Measurements from ENCODE around the gene MGAT5. TPM values are rescaled to one million over a fixed set of nuclear protein-coding genes. Genes with fewer than 3 reads are reported as not detected.

Gene MGAT5
- total RNA-seq, 1 donor from 2014 or later: 36.8 TPM

DNA sequence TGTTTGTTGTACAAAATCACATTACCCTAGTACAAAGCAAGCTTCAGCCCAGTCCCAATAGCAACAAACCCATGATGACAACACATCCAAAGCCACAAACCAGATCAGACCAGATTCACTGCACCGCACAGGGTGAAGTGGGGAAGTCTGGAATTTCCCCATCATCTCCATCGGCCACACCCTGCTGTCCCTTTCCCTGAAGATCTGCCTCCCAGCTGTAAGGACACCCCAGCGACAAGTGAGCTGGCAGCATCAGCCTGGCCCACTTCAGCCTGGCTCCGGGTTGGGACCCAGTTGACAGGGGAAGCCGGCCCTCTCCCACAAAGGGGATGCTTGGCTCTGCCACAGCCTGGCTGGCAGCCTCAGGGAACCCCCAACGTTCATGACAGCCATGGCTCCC is 207.6 kb downstream of the MGAT5 start:
- Mint-ChIP-seq H3K4me1 (peaks cover 8% of the 10 kb centered on the region), H3K27ac (ENCODE audit: unreplicated experiment) (no peak overlapping the region), H3K4me3 (no peak overlapping the region), H3K27me3 (ENCODE audit: low read depth) (no peaks in the 10 kb centered on the region), H3K36me3 (ENCODE audit: low read depth) (no peaks in the 10 kb centered on the region), H3K9me3 (no peaks in the 10 kb centered on the region)
- TF ChIP-seq CTCF (conservative IDR thresholded peaks at IDR 0.05): no peak
- DNase-seq (ENCODE audit: low read depth, low spot score): no peak

- Mint-ChIP-seq H3K27me3 (ENCODE audit: low read depth) (no peaks in the 10 kb centered on the region), H3K9me3 (no peaks in the 10 kb centered on the region)
Measured at GRCh38 chr2:134462275-134462674, 208.4 kb downstream of the MGAT5 start.

DNA sequence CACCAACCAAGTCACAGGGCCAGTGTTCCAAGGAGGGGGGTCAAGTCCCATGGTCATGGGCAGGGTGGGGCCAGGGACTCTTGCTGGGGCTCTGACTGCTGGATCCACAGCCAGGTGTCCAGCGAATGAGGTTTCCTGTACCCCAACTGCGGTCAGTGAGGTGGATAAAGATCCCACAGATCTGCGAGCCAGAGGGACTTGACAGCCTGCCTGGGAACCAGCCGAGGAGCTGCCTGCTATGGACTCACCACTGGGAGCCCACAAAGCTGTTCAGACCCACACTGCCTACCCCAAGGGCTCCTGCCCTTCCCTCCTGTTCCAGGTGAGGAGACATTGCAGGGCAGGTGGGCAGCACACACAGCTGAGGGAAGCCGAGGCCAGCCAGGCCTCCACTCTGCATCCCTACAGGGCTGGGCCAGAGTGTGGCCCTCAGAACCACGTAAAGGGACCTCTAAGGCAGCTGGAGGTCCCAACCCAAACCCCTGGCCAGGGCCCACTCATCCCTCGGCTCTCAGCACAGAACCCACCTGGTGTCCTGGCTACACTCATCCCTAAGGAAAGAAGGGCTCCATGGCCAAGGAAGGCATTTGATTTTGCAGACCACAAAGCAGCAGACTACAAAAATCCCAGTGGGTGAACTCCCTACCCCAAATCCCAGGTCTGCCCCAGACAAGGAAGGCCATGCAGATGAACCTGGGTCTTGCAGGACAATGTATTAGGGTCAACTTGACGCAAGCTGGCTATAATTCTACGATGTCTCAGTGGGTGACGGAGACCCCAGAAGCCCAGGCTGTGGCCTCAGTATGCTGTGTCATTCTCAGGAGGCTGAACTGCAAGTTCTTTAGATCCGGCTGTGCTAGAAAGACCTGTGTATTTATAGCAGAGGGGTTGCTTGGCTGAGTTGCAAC is 209.2 kb downstream of the MGAT5 start:
- no peak for DNase-seq (ENCODE audit: low read depth, low spot score)
- H3K36me3 Mint-ChIP-seq (ENCODE audit: low read depth): no peaks in the 10 kb centered on the region
- no peak for TF ChIP-seq CTCF (conservative IDR thresholded peaks at IDR 0.05)
- H3K27me3 Mint-ChIP-seq (ENCODE audit: low read depth): no peaks in the 10 kb centered on the region
- no peaks in the 10 kb centered on the region for H3K9me3 Mint-ChIP-seq
- H3K4me1 Mint-ChIP-seq: peaks cover 8% of the 10 kb centered on the region
- no peak overlapping the region for H3K27ac Mint-ChIP-seq (ENCODE audit: unreplicated experiment)
- H3K4me3 Mint-ChIP-seq: no peak overlapping the region

More at GRCh38 chr2:134462275-134462674, 208.4 kb downstream of the MGAT5 start:
- TF ChIP-seq CTCF (conservative IDR thresholded peaks at IDR 0.05): no peak
- no peak overlapping the region for H3K4me3 Mint-ChIP-seq
- no peaks in the 10 kb centered on the region for H3K36me3 Mint-ChIP-seq (ENCODE audit: low read depth)
- H3K27ac Mint-ChIP-seq (ENCODE audit: unreplicated experiment): no peak overlapping the region
- peaks cover 8% of the 10 kb centered on the region for H3K4me1 Mint-ChIP-seq
- DNase-seq (ENCODE audit: low read depth, low spot score): no peak

DNA sequence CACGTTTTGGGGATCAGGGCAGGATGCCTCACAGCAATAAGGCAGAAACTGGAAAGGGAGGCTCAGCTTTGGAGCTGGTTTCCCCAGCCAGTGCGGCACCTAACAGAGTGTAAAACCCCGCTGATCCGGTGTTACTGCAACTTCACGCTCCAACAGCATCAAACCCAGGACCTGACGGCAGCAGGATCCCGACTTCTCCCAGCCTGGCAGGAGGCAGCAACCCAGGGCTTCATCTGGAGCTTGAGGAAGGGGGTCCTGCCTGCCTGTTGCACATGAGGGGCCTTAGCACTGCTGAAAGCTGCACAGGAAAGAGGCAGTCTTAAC is 209.8 kb downstream of the MGAT5 start:
- peaks cover 8% of the 10 kb centered on the region for H3K4me1 Mint-ChIP-seq
- H3K4me3 Mint-ChIP-seq: no peak overlapping the region
- no peaks in the 10 kb centered on the region for H3K36me3 Mint-ChIP-seq (ENCODE audit: low read depth)
- H3K27me3 Mint-ChIP-seq (ENCODE audit: low read depth): no peaks in the 10 kb centered on the region
- DNase-seq (ENCODE audit: low read depth, low spot score): no peak
- no peaks in the 10 kb centered on the region for H3K9me3 Mint-ChIP-seq
- no peak for TF ChIP-seq CTCF (conservative IDR thresholded peaks at IDR 0.05)
- H3K27ac Mint-ChIP-seq (ENCODE audit: unreplicated experiment): no peak overlapping the region

DNA sequence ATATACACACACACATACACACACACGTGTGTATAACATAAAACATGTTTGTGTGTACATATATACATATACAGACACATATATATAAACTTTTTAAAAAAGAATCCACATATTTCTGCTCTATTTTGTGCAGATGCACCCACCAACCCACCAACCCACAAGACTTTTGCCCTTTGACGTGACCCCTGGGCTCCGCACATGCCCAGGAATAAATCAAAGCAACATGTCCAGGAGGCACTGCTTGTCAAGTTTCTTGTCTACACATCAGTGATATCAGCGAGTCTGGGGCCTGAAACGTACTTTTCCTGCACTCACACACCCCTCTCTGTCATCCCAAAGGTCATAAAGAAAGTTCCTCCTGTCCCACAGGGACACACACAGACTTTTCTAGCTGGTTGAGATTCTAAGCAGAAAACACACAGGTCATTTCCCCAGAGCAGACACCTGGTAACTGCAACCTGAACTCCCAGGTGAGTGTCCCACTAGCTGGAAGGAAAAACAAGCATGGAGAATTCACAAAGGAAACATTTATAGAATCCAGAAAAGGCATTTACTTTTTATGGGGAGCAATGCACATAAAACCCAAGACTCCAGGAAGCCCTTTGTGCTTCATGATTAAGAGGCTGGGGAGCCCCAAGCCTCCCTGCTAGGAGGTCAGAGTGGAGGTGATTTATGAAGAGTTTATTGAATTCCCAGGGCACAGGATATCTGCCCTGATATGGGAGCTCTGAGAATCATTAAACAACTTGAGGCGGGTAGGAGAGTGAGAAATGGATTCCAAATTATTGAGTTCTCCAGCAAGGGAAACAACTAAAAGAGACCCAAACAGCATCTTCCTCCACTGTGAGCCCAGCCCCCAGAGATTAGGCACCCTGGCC is 211.6 kb downstream of the MGAT5 start:
- no peak overlapping the region for H3K27ac Mint-ChIP-seq (ENCODE audit: unreplicated experiment)
- no peak overlapping the region for H3K4me3 Mint-ChIP-seq
- DNase-seq (ENCODE audit: low read depth, low spot score): no peak
- no peaks in the 10 kb centered on the region for H3K27me3 Mint-ChIP-seq (ENCODE audit: low read depth)
- no peaks in the 10 kb centered on the region for H3K9me3 Mint-ChIP-seq
- H3K4me1 Mint-ChIP-seq: peaks cover 8% of the 10 kb centered on the region
- H3K36me3 Mint-ChIP-seq (ENCODE audit: low read depth): no peaks in the 10 kb centered on the region
- TF ChIP-seq CTCF (conservative IDR thresholded peaks at IDR 0.05): no peak
